HG03095 (cell line): ENCODE measurements around the gene MN1.

Experiments used
- ATAC-seq: cut with Tn5 transposase; IDR thresholded peaks from one replicate; pipeline ENCODE4 v1.9.1; 2021; ENCODE audit warnings: moderate library complexity; ENCODE audit not compliant: unreplicated experiment

Gene MN1

DNA sequence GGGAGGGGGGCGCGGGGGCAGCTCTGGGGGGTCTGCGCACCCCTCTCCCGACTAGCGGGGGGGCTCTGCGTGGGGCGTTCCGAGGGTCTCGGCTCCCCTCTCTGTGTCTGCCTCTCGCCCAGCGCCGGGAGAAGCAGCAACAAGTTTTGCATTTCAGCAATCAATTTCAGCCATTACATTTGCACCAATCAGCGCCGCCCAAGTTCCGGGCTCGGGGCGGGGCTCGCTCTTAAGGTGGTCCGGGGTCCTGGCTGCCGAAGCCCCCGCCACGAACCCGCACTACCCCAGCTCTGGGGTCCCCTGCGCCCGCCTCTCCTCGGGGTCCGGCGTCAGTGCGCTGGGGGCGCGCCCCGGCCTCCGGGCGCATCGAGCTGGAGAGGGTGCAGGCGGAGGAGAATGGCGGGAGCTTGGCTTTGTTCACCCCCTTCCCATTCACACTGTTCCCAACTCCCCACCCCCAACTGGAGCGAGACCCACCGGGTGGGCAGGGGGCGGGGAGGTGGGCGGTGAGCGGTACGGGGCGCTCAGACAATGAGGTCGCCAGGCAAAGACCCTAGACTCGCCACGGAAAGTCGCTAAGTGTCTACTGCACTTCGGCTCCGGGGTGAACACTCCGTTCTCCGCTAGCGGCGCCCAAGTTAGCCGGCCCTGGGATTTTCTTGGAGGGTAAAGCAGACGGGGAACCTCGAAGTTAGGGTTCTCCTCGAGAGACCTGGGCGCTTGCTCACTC, at the start of gene MN1:
Gene MN1, minus strand, starts transcription at position 141 of the 730 bp plus-strand sequence. CDS start 1,213 bp downstream, outside the sequence.
- no peak for ATAC-seq

DNA sequence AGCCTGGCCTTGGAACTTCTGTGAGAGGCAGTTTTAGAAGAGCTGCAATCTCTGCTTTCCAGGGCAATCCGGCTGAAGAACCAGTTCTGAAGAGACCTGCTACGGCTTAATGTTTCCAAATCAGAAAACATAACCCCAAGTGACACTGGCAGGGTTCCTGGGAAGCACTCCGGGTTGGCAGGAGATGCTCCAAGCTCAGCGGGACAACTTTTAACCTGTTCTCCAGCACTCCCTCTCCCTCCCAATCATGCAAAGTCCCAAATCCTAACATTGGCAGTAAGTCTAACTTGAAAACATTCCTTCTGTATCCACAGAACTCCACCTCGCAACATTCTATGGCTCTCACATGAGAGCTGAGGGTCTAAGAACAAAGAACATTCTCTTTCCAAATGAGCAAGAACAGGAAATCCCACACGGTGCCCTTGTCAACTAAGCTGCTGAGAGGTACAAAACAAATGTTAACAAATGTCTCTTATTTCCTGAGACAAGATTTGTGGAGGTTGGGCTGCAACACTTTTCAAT, 48.5 kb upstream of the MN1 start:
- ATAC-seq = no peak

DNA sequence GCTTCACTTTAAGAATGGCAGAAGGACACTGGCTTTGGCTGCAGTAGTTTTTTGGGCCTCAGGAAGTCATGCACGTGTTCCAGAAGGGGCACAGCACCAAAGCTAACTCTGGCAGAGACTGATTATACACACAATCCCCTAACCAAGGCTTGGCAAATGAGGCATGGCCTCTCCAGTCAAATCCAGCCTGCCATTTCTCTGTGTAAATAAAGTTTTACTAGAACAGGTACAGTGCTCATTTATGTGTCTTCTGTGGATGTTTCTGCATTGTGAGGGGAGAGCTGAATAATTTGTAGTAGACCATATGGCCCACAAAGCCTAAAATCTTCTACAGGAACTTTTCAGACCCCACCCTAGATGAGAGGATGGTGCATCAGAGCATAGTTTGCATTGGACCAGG, 46.4 kb upstream of the MN1 start:
- ATAC-seq = no peak

DNA sequence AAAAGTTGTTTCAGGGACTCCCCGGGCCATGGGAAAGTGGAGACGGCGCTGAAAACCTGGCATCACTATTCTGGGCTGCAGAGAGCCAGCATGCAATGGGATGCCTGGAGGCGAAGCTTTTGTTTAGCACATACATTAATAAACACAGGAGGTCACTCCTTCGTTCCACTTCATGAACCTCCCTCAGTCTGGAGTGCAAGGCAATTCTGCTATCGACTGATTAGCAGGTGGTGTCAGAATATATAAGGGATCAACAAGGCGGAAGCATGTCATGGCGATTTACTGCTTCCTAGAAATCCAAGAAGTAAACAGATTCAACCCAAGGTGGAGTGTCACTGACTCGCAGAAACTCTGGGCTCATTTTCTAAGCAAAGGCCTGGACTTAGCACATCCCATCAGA, 45.4 kb upstream of the MN1 start:
- ATAC-seq = no peak

DNA sequence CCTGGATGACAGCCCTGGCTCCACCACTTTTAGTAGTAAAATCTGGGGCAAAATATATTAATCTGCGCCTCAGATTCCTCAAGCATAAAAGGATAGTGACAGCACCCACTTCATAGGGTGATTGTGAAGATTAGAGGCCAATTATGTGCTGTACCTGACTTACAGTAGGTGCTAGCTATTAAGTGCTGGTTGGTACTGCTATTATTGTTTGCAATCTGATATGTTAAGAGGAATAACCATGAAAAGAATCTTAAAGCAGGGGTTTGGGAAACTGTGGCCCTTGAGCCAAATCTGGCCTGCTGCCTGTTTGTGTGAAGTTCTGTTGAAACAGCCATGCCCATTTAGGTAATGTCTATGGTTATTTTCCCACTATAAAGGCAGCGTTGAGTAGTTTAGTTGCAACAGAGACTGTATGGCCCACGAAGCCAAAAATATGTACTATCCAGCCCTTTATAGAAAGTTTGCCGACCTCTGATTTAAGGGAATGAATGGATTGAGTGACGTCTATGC, 44.7 kb upstream of the MN1 start:
- ATAC-seq = no peak

DNA sequence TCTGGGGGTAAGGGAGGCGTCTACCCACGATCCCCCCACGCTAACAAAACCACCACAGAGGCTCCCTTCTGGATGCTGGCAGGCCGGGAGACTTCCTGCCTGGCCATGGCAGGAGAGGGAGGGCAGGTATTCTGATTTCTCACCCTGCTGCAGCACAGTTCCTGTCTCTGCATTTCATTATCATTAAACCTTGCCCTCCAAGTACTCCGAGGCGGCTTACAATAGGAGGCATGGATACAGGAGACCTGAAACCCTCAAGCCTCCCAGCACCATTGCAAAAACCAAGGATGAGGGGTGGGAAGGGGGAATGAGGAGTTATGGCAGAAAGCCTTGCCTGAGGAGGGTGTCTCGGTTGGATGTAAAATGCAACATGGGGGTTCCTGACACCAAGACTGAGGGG, 44.1 kb upstream of the MN1 start:
- no peak for ATAC-seq

DNA sequence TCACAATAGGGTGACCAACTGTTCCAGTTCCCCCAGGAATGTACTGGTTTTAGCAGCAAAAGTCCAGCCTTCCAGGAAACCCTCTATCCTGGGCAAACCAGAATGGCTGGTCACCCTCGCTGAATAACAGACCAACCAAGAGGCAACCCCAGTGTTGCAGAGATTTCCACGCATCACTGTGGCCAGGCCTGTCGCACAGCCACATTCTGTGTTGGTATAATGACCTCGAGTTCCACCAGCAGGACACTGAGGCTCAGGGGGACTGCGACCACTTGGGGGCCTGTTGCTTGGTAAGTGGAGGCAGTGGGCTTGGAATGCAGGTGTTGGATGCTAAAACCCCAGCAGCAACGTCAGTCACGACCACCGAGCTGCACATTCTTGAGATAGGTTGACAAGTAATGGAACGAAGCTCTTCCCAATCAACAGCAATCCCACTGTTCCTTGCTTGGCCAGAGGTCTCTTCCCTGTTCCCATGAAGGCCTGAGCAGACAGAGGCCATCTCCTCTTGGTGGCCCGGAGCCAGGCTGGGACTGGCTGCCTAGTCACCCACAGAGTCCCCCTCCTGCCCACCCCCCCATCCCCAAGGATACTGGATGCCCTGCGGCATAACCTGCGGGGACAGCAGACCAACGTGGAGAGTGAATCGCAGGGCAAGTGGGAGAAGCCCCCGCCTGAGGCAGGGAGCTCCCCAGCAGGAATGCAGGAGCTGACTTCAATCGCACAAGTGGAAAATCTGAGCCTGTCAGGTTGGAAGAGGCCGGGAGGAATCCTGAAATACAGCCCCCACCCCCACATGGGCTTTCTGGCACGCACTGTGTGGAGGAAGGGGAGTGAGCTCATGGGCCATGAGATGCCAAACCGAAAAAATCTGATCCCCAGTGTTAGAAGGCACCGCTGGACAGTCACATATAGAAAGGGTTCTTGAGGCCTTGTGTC, 43.4 kb upstream of the MN1 start:
- ATAC-seq = no peak

DNA sequence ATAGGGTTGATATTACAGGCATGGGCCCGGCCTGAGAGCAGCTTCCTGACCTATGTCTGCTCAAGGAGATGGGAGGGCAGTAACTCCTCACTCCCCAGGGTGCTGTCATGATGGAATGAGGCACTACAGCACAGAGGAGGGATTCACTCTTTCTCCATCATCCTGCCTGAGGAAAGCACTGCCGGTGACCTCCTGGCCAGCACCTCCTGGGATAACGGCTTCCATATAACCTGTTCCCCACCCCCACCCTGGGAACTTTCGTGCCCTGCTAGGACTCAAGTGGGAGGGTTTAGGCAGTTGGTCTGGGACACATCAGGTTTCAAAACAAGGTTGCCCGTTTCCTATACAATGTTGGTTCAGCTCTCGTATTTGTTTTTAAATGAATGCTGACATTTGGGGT, 42.7 kb upstream of the MN1 start:
- ATAC-seq = no peak

DNA sequence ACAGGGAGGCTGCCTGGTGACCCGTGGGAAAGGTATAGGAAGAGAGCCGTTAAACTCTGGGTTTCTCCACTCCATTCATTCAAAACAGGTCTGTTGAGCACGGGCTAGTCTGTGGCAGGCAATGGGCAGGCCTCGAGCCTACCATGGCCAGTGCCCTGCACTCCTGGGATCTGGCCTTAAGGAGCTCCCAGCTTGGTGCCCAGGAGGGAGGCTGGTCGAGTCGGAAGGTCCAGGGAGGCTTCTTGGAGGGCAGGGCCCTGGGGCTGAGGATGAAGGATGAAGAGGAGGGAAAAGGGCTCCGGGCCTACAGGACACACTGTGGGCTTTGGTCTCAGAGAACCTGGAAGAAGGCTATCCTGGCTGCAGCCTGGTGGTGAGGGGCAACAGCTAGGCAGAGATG, 41.9 kb upstream of the MN1 start:
- ATAC-seq = no peak

DNA sequence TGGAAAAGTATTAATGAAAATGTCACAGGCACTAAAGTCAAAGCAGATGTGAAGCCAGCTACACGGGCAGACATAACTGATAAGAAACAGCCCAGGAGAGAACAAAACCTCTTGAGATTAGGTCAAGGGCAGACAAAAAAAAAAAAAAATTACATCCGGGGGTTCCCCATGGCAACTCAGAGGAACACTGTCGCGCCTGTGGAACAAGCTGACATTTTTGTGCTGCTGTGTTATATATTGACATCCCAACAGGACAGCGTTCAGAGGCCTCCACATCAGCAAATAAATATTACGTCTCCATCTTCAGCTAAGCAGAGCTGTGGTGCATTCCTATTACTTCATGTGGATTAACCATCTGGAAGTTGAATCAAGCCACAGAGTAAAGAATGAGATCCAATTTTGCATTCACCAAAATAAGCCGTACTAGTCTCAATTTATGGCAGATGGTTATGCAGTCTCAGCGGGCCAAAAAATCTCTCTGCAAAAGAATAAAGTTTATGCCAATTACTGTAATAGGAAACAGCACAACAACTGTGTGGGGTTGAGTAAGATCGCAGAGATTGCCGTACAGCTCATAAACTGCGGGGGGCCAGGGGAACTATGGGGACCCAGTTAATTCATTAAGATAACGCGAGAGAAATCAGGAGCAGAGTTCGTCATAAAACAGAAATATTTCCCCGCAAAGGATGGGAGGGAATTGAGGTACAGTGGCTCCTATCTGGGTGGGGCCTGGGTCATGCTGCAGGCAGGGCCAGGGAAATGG, 41.3 kb upstream of the MN1 start:
- no peak for ATAC-seq

DNA sequence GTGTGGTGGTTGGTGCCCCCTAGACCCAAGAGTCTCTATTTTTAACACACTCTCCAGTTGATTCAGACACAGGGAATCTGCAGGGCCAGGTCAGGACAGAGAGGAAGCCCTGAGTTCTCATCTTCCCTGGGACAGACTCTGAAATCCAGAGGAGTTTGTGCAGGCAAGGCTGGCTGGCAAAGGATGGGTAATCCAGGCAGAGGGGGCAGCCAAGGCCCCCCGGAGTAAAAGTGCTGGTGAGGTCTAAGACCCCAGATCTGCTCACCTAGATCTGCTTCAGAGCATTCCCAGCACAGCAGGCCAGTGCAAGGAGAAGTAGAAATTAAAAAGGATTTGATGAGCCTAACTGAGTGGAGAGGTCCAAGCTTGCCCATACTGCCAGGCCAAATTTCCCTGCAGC, 40.6 kb upstream of the MN1 start:
- no peak for ATAC-seq

DNA sequence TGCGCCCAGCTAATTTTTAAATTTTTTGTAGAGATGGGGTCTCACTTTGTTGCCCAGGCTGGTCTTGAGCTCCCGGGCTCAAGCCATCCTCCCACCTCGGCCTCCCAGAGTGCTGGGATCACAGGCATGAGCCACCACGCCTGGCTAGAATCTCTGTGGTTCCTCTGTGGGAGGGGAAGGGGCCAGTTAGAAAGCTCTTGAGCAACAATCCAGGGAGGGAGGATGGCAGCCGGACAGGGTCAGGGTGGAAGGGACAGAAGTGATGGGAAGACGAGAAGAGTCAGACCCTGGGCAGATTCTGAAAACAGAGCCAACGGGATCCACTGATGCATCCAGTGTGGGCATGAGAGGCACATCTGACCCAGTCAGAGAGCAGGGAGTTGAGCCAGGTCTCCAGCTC, 38.9 kb upstream of the MN1 start:
- ATAC-seq = no peak

DNA sequence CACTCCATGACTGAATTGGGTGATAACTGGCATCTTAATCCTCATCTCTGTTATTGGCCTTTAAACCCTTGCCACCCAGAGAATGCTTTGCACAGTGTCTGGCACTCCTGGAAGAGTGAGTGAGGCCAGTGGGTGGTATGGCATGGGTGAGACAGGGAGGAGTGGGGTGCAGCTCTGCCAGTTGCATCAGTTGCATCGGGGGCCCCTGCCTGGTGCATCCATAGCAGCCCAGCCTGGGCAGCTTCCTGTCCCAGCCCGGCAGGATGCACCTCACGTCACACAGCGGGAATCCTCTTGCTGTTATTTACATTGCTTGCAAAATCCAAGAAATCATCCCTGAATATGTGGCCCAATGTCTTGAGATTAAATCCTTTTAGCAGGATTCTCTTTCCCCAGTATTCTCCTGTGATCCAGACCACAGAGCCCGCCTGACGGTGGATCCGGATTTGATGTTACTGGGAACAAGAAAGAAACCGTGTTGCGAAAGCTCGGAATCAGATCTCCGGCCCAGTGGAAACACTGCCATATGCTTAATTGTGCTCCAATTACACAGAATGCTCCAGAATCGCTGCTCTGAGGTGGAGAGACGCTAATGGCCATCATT, 37.6 kb upstream of the MN1 start:
- no peak for ATAC-seq

DNA sequence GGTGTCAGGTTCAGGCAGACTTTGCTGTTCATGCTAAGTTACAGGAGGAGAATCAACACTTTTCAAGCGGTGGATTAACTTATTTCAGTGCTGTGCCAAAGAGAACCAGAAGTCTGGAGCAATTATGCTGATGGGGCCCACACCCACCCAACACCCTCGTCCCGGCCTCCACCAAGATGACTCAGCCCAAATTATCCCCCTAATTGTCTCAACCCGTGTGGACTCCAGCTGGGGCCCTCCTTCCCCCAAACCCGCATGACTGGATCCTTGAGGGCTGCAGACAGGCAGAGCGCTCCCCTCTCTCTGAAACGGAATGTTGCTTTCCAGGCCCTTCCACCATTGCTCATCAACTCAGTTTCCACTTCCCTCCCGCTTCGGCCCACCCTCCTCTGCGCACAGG, 34.6 kb upstream of the MN1 start:
- no peak for ATAC-seq

DNA sequence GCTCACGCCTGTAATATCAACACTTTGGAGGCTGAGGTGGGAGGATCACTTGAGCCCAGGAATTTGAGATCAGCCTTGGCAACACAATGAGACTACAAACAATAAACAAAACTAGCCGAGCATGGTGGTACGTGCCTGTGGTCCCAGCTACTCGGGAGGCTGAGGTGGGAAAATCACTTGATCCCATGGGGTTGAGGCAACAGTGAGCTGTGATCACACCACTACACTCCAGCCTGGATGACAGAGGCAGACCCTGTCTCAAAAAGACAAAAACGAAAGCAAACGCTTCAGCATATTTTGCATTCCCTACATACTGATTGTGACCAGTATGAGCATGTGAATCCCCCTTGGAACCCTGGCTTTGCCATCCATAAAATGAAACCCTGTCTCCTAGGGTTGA, 33.9 kb upstream of the MN1 start:
- ATAC-seq = no peak

DNA sequence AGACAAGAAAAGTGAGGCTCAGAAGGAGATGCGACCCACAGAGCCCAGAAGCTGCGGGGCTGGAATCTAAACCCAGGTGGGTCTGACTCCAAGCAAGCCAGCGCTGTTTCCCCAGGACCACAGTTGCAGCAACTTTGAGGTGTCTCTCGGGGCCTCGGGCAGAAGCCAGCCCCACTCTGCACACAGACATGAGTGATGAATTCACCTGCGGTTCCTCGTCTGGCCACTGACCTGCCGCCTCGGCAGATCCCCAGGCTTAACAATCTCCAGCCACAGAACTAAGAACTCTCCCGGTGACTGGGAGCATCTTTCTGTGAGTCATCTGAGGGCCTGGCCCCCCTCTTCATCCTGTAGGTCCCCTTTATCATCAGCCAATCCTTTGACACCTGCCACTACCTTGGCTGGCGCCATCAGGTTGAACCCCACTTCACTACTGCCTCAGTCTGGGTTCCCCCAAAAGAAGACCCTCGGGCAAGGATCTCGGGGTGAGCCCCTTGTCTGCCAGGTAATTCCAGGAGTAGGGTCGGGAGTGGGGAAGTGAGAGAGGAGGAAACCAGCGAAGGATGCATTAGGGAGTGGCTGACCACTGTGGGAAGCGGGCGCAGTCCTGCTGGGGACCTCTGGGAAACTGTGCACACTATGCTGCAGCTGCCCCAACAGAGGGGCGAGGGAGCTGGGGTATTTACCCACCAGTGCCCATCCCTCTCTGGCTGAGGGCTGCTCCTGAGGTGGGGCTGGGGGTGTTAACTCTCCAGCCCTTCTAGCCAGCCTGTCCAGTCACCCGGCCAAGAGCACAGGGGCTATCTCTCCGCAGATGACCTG, 33.0 kb upstream of the MN1 start:
- no peak for ATAC-seq

DNA sequence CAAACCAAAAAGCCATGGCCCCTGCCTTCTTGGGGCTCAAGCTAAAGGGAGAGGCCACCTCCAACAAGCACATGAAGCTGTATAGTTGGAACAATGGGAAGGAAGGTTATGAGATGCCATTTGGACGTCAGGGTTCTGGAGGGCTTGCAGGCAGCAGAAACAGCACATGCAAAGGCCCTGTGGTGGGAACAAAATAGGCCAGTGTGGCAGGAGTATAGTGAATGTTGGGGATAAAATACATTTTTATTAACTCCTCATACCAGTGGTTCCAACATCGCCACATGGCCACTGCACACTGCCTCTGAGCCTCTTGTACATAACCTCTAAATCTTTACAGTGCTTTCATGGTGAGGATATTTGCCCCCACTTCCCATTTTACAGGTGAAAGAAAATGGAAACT, 32.2 kb upstream of the MN1 start:
- no peak for ATAC-seq

DNA sequence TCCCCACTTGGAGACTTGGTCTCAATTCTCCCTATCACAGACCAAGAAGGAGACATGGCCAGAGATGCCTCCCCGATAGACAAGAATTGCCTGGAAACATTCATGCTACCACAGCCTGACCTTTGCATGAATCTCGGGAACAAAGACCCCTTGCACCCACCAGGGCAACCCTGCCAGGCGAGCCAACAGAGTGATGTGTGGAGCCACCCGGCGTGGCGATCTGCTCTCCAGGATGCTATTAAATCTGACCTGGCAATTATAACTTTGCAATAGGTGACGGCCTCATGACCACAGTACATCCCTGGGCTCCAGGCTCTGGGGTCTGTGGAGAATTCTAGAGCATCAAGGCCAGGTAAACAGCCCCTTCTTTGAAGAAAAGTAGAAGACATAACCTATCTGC, 31.1 kb upstream of the MN1 start:
- ATAC-seq = no peak

DNA sequence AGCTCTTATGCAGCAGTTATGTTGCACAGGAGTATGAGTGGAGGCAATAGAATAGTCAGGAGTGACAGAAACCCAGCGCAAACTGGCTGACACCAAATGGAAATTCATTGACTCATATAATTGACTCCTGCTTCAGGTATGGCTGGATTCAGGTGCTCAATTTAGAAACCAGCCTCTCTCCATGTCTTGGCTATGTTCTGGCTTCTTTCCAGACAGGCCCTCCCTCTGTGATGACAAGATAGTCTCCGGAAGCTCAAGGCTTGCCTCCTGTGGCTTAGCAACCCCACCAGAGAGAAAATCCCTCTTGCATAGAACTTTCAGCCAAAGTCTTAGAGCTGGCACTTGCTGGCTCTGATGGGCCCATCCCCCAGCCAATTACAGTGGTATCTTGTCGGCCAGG, 28.1 kb upstream of the MN1 start:
- ATAC-seq = no peak
